Activated T-helper 1 cell treated with anti-CD3 and anti-CD28 coated beads, Interleukin-2, amount 50 U/mL, for 16 hours (primary cell): ENCODE measurements around the gene CLDN9.

ENCODE experiments used
- DNase-seq, 2 donors: peaks; one replicate each; pipeline ENCODE4 v3.0.0-alpha.2; 2020; ENCODE audit warnings: low read depth in 1 of 2, low spot score in 1 of 2

The CLDN9 gene, protein sequence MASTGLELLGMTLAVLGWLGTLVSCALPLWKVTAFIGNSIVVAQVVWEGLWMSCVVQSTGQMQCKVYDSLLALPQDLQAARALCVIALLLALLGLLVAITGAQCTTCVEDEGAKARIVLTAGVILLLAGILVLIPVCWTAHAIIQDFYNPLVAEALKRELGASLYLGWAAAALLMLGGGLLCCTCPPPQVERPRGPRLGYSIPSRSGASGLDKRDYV

DNA sequence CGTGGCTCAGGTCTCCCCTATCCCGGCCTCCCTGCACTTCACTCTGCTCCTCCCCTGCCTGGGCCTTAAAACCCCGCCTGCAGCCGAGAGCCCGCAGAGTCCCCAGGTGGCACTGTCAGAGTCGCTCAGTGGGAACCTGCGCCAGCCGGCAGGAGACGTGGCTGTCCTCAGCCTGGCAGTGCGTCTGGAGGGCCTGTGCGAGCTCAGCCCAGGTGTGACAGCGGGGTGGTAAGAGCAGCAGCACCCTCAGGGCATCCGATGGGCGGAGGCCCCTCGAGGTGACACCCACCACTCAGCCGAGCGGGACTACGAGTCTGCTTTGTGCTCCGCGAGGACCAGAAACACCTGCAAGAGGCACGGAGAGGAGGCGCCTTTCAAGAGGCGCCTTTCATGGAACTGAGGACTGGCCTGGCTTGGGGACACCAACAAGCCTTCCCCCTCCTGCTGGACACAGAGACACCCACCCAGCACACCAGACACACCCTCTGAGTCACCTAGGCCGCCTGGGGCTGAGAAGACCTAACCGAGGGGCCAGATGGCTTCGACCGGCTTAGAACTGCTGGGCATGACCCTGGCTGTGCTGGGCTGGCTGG, at the start of gene CLDN9:
TSS of gene CLDN9 (plus strand) at position 96 of the 593 bp plus-strand sequence. CDS start at position 536, 440 bp downstream.
- DNase-seq = no peak

- DNase-seq = no peak
Measured at GRCh38 chr16:2963074-2963722, 49.5 kb upstream of the CLDN9 start.

- DNase-seq = no peak
Measured at GRCh38 chr16:2963723-2964474, 48.8 kb upstream of the CLDN9 start, which contains the start of gene KREMEN2. Gene KREMEN2, plus strand, starts transcription at chr16:2964275. Its CDS starts 246 bp downstream, at chr16:2964521.

- DNase-seq = no peak
Measured at GRCh38 chr16:2964475-2965336, 48.0 kb upstream of the CLDN9 start.

- no peak for DNase-seq
Measured at GRCh38 chr16:2966043-2966807, 46.5 kb upstream of the CLDN9 start.

GRCh38 chr16:2966808-2967191, 45.9 kb upstream of the CLDN9 start:
- no peak for DNase-seq

GRCh38 chr16:2967211-2967631, 45.5 kb upstream of the CLDN9 start:
- no peak for DNase-seq

- no peak for DNase-seq
Measured at GRCh38 chr16:2967721-2968161, 45.0 kb upstream of the CLDN9 start.

DNA sequence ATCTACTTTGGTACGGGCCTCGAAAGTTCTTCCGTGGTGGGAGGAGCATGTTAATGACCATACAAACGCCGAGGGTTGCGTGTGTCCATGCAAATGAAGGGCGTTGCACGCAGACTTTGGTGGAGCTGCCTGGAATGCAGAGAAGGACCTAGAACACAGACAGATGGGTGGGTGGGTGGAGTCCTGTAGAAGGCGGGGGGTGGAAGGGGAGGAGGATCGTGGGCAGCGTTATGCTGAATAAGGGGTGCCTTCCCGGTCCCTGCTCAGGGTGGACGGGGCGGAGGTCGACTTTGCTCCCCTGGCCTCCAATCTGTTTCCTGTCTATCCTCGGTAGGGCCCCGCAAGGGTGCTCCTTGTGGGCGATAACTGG, 44.4 kb upstream of the CLDN9 start:
- no peak for DNase-seq

- peak; percentile 35 to 62 for DNase-seq
Measured at GRCh38 chr16:2968738-2969544, 43.8 kb upstream of the CLDN9 start, which contains the start of gene PAQR4. Gene PAQR4, plus strand, starts transcription at chr16:2969348. Its CDS starts 327 bp downstream, at chr16:2969675.

GRCh38 chr16:2969545-2970521, 42.9 kb upstream of the CLDN9 start:
- DNase-seq = peak; percentile 20 to 59

- no peak for DNase-seq
Measured at GRCh38 chr16:2970563-2970962, 42.2 kb upstream of the CLDN9 start.

GRCh38 chr16:2971134-2971984, 41.4 kb upstream of the CLDN9 start:
- no peak for DNase-seq

DNA sequence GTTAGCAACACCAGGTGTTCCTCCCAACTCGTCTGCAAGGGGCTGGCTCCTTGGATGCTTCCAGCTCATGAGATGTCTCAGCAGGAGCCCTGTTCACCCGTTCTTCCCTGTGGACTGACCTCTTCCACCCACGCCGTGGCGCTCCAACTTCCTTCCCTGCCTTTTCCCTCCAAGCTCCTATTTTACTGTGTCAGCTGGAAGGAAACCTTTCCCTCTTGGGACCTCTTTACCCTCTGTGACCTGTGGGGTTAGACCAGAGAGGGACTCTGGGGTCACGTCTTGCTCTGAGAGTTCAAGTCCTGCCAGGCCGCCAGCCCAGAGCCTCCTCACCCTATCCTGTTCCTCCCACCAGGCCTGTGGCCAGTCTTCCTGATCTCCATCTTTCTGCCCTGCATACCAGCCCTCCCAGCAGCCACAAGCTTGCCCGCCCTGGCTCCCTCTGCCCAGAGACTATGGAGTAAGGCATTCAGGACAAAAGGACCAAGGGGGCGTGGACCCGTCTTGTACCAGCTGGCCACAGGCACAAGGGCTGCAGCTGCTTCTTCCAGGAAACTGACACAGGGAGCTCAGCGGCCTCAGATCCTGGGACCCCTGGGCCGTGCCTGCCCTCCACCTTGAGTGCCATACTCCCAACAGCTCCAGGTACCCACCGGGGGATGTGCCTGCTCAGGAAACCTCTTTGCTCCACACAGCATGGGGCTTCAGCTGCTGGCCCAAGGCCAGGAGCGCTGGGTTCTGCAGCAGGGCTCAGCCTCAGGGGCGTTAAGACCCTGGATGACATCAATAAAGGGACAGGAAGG, 40.5 kb upstream of the CLDN9 start:
- DNase-seq = no peak

DNA sequence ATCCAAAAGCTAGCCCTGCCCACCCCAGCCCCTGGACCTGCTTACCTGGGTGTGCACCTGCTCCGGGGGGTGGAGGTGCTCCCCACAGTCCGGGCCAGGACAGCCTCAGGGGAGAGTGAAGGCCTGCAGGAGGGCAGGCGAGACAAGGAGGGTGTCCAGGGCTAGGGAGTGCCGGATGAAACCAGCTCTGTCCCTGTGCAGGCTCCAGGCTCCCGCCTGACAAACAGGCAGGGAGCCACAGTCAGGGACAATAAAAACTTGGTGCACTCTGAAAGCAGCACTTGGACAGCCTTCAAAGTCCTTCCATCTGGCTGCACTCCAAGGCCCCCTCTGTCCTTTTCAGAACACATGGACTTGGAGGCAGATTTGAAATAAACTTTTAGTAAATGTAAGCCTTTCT, 39.6 kb upstream of the CLDN9 start:
- DNase-seq = no peak
